Measurements from ENCODE around the gene GRAMD2B.
A peak's percentile ranks its signal among the peaks of the same experiment; 100 is the strongest.

GRCh38 chr5:126454081-126454480 is 30.9 kb downstream of the GRAMD2B start:
- TF ChIP-seq CTCF (IDR thresholded peaks at IDR 0.05) (no peak), EP300 (IDR thresholded peaks at IDR 0.05) (peak in 1 of 2 donors; percentile 49), POLR2A (IDR thresholded peaks at IDR 0.05) (no peak)
